Colonic mucosa (tissue), 4 donors: ENCODE measurements around the gene EFEMP1. TPM values are rescaled to one million over a fixed set of nuclear protein-coding genes. Genes with fewer than 3 reads are reported as not detected.

ENCODE experiments used
- DNase-seq: peaks from one replicate; pipeline ENCODE4 v3.0.0-alpha.2; 2020
- H3K27ac ChIP-seq: fragments of 200-600 bp; one replicate; pipeline ENCODE4 v1.8.0; 2021
- H3K27me3 ChIP-seq: fragments of 200-600 bp; one replicate; pipeline ENCODE4 v1.8.0; 2021
- H3K36me3 ChIP-seq: fragments of 200-600 bp; one replicate; pipeline ENCODE4 v1.8.0; 2021
- H3K4me1 ChIP-seq: fragments of 200-600 bp; one replicate; pipeline ENCODE4 v1.8.0; 2021; ENCODE audit warnings: mild to moderate bottlenecking
- H3K4me3 ChIP-seq: fragments of 200-600 bp; one replicate; pipeline ENCODE4 v1.8.0; 2021
- H3K9ac ChIP-seq, 2 donors: one replicate each; pipeline ENCODE4 v1.7.0; 2013; ENCODE audit warnings: control low read depth in 2 of 2, low read depth in 2 of 2, low read length in 2 of 2
- H3K9me3 ChIP-seq: fragments of 200-600 bp; one replicate; pipeline ENCODE4 v1.8.0; 2021
- intact Hi-C: fragments of 100-400 bp; cut with DNase I; formaldehyde crosslinking; loops from one replicate; pipeline ENCODE4 v1.14.1; 2022
- total RNA-seq, 2 donors: library from RNA; stranded (reverse); fragmentation: NEBNext Ultra II Directional in 1 of 2; extraction: Animal tissue kit (Norgen Biotek cat#: 25700) in 1 of 2; gene quantifications; one replicate each; pipeline ENCODE4 v1.2.1, GENCODE V29; 2021
- TF ChIP-seq, protein P1 (sequence below): fragments of 200-600 bp; IDR thresholded peaks from one replicate; pipeline ENCODE4 v1.8.0; 2022; ENCODE audit warnings: antibody characterized with exemption, mild to moderate bottlenecking
- donor health status: healthy.
- donor health status: DM: no; HTN: no; CAD: no.
- donor health status: DM: no; HTN: no; CAD: no.

The EFEMP1 gene
- total RNA-seq, 2 donors from 2014 or later = 16.2 to 25.2 TPM

DNA sequence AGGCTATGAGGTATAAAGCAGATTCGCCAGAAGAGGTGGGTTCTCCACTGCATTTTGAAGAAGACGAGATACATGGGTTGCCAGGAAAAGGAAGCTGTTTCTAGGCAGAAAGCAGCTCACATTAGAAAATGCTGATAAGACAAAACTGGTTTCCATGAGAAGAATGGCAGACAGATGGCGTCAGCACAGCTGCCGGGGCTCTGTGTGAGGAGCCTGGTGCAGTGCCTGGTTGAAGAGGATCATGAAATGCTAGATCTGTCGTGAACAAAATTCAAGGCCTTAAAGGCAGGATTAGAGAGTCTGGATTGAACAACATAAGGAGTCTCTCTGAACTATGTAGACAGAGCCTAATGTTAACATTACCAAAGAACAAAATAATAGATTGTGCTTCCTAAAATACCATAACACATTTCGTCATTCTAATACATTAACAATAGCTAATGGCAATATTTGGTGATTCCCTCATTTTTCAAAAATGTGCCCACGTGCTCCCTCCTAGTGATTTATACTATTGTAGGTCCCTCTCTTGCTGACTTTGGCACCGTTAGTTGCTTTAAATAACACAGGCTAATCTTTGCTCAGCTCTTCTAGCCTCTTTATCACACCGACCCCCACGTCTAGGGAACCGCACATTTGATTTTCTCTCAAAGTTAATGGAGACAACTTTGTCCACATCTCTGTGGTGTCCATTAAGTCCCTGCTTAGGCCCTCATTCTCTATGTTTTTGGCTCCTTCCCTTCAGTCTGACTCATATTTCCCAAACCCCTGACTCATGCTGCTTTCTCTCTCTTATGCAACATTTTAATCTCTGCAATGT lies 38.2 kb downstream of the EFEMP1 start:
- H3K4me3 ChIP-seq = no peak overlapping the region
- H3K9ac ChIP-seq = no peak overlapping the region
- H3K27ac ChIP-seq = peak overlapping the region; percentile 41
- no peaks in the 10 kb centered on the region for H3K4me1 ChIP-seq
- no peaks in the 10 kb centered on the region for H3K27me3 ChIP-seq
- no peaks in the 10 kb centered on the region for H3K36me3 ChIP-seq
- DNase-seq = no peak
- intact Hi-C loops = no loop called here
- H3K9me3 ChIP-seq = no peaks in the 10 kb centered on the region
- TF ChIP-seq, protein P1, sequence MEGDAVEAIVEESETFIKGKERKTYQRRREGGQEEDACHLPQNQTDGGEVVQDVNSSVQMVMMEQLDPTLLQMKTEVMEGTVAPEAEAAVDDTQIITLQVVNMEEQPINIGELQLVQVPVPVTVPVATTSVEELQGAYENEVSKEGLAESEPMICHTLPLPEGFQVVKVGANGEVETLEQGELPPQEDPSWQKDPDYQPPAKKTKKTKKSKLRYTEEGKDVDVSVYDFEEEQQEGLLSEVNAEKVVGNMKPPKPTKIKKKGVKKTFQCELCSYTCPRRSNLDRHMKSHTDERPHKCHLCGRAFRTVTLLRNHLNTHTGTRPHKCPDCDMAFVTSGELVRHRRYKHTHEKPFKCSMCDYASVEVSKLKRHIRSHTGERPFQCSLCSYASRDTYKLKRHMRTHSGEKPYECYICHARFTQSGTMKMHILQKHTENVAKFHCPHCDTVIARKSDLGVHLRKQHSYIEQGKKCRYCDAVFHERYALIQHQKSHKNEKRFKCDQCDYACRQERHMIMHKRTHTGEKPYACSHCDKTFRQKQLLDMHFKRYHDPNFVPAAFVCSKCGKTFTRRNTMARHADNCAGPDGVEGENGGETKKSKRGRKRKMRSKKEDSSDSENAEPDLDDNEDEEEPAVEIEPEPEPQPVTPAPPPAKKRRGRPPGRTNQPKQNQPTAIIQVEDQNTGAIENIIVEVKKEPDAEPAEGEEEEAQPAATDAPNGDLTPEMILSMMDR = no peak

DNA sequence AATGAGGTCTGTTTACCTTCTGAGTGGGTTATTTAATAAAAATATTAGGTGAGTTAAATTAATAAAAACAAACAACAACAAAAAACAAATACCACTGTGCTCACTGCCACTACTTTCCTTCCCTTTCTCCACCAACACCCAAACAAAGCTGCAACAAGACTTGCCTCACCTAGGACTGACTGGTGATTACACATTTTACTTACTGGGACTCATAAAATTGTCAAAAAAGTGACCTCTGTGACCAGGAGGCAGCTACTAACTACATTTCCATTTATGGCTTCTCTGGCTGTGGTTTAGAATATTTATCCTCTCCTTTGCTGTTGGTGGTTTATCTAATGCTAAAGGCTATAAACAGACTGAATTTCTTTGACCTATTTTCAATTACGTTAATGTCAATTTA lies 39.8 kb downstream of the EFEMP1 start:
- Histone ChIP-seq H3K36me3 (no peaks in the 10 kb centered on the region), H3K9me3 (no peaks in the 10 kb centered on the region), H3K27me3 (no peaks in the 10 kb centered on the region), H3K9ac (no peak overlapping the region), H3K4me3 (no peak overlapping the region), H3K4me1 (no peaks in the 10 kb centered on the region), H3K27ac (no peak overlapping the region)
- intact Hi-C loops = no loop called here
- DNase-seq = no peak
- TF ChIP-seq, protein P1 = no peak

DNA sequence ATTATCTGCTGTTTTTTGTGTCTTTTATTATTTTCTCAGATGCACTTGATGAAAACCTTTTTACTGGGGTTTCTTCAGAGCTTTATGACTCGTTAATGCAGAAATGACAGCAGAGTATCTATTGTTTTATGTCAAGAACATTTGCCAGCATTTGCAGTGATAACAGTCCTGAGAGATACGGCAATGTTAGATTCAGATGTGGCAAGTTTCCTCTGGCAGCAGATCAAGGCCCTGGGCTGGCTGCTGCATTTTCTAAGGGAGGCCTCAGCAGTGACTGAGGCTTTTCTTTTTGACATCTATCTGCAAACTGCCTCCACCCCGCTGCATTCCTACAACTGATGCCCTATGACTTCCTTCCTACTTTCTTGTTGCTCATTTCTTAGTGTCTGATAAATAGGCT lies 40.2 kb downstream of the EFEMP1 start:
- DNase-seq = no peak
- H3K36me3 ChIP-seq = no peaks in the 10 kb centered on the region
- no peaks in the 10 kb centered on the region for H3K9me3 ChIP-seq
- TF ChIP-seq, protein P1 = no peak
- intact Hi-C loops = no loop called here
- H3K27me3 ChIP-seq = no peaks in the 10 kb centered on the region
- H3K4me1 ChIP-seq = no peaks in the 10 kb centered on the region
- no peak overlapping the region for H3K4me3 ChIP-seq
- H3K9ac ChIP-seq = no peak overlapping the region
- H3K27ac ChIP-seq = no peak overlapping the region

DNA sequence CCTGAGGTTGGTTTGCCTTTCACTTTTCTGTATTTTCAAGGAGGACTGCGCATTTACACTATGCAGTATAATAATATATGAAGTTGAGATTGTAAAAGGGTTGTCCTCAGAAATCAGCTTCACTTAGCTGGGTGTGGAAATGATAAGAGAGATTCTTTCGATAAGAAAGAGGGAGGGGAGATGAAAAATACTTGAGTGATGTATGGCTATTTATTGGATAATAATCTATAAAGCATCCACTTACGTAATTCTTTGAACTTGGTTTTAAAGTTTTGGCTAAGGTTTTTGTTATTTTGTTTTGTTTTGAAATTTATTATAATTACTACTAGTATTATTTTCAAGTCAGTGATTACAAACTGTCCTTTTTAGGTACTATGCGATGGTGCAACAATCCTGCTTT lies 40.6 kb downstream of the EFEMP1 start:
- Histone ChIP-seq H3K36me3 (no peaks in the 10 kb centered on the region), H3K27me3 (no peaks in the 10 kb centered on the region), H3K9me3 (no peaks in the 10 kb centered on the region), H3K4me1 (no peaks in the 10 kb centered on the region), H3K9ac (no peak overlapping the region), H3K27ac (no peak overlapping the region), H3K4me3 (no peak overlapping the region)
- TF ChIP-seq, protein P1 = no peak
- intact Hi-C loops = no loop called here
- no peak for DNase-seq

DNA sequence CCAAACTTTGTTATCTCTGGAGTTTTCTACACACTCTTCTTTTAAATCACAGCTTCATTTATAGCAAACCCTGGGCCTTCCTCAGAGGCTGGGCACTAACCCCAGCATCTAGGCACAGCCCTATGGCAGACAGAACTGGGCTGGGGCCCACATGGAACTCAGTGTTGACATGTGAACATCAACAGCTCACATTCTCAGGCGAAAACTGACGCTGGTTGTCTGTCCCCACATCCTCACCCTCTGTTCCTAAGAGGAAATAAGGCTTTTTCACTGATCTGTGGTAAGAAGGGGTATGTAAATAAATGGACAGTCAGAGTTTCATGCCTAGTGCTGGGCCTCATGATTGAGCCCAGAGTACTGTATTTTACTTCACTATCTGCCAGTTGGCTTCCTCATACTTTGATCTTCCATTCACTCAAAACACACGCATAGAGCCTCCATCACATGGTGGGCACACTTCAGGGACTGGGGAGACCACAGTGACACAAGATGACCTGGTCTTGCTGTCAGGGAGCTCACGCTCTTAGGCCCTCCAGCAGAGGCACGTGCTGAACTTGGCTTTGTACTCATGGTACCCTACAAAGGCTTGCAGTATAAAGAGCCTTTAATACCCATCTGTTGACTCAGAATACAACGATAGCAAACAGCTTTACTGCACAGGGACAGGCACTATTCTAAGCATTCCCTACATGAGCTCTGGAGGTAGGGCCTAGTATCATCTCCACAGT lies 43.0 kb downstream of the EFEMP1 start:
- intact Hi-C loops = no loop called here
- Histone ChIP-seq H3K36me3 (no peaks in the 10 kb centered on the region), H3K27me3 (no peaks in the 10 kb centered on the region), H3K4me3 (no peak overlapping the region), H3K9ac (no peak overlapping the region), H3K27ac (no peak overlapping the region), H3K4me1 (no peaks in the 10 kb centered on the region), H3K9me3 (no peaks in the 10 kb centered on the region)
- no peak for DNase-seq
- TF ChIP-seq, protein P1 = no peak
